HepG2 (cell line): Measurements from ENCODE around the gene ROMO1. TPM values are rescaled to one million over a fixed set of nuclear protein-coding genes. Genes with fewer than 3 reads are reported as not detected.

Source experiments
- AHDC1 ChIP-seq: sonication (generic); formaldehyde crosslinking; IDR thresholded peaks from 2 replicates; pipeline ENCODE4 v1.5.1; 2020; ENCODE audit warnings: mild to moderate bottlenecking, missing genetic modification reagents, borderline replicate concordance
- DRAP1 ChIP-seq: IDR thresholded peaks from 2 replicates; pipeline ENCODE4 v1.6.1; 2016; ENCODE audit warnings: missing genetic modification reagents, missing compliant biosample characterization
- MLXIP ChIP-seq: sonication (generic); formaldehyde crosslinking; IDR thresholded peaks from 2 replicates; pipeline ENCODE4 v1.9.0; 2021; ENCODE audit warnings: missing genetic modification reagents, borderline replicate concordance
- ZNF234 ChIP-seq: sonication (generic); formaldehyde crosslinking; conservative IDR thresholded peaks from 2 replicates; pipeline ENCODE4 v1.5.1; 2020; ENCODE audit warnings: mild to moderate bottlenecking, missing genetic modification reagents
- ZNF710 ChIP-seq: sonication (generic); formaldehyde crosslinking; IDR thresholded peaks from 2 replicates; pipeline ENCODE4 v1.5.0; 2020; ENCODE audit warnings: mild to moderate bottlenecking, missing genetic modification reagents, borderline replicate concordance
- ZSCAN25 ChIP-seq: sonication (generic); formaldehyde crosslinking; IDR thresholded peaks from 2 replicates; pipeline ENCODE4 v1.8.0; 2022; ENCODE audit warnings: mild to moderate bottlenecking, missing genetic modification reagents
- polyA plus RNA-seq, 8 experiments: library from polyadenylated mRNA; depleted of rRNA in 3 of 8; stranded (reverse) in 7 of 8; unstranded in 1 of 8; fragments of >200 nt; fragmentation: Illumina TruSeq in 4 of 8; extraction: Trizol in 4 of 8; gene quantifications; 2 replicates each; pipeline versions ENCODE4 v1.2.1 to v1.2.3, GENCODE V29; 2011 to 2016; ENCODE audit warnings: low read depth in 4 of 8, missing spikeins in 1 of 8, mixed read lengths in 1 of 8; ENCODE audit not compliant: insufficient read depth in 1 of 8
- total RNA-seq, 5 experiments: library from RNA; depleted of rRNA; stranded (reverse); fragments of >200 nt; fragmentation: Illumina TruSeq; extraction: Trizol; gene quantifications; 2 replicates each; pipeline ENCODE4 v1.2.3, GENCODE V29; 2016; ENCODE audit warnings: low read depth in 1 of 5

The ROMO1 gene
- total and polyA plus RNA-seq, 2 of the 13 experiments (the other 11 are each of a cell fraction or from before 2014, with no cell fraction given) = 636 to 755 TPM

GRCh38 chr20:35742741-35743523 lies 43.7 kb downstream of the ROMO1 start (continued):
- TF ChIP-seq ZNF710 (CRISPR knock-in tag) (0 out of 2 replicates have a peak, but pooled peaks have one; percentile 11), ZSCAN25 (peak; percentile 7; the same call in 1 of the 2 replicates), MLXIP (CRISPR knock-in tag) (peak; percentile 67; the same call in 1 of the 2 replicates), ZNF234 (CRISPR knock-in tag) (no peak), DRAP1 (peak; percentile 37; the same call in 1 of the 2 replicates), AHDC1 (CRISPR knock-in tag) (peak; percentile 44; the same call in 1 of the 2 replicates)
